Mononuclear cell (primary cell): ENCODE measurements around the gene LPCAT4. TPM values are rescaled to one million over a fixed set of nuclear protein-coding genes. Genes with fewer than 3 reads are reported as not detected.

Experiments used
- total RNA-seq: library from RNA; depleted of rRNA; stranded (reverse); fragments of >200 nt; gene quantifications from one replicate; pipeline ENCODE4 v1.2.3, GENCODE V29; 2012

LPCAT4 gene
- total RNA-seq, 1 donor = 9.2 TPM

Other genes starting within 250 kb of the LPCAT4 start
- gene KATNBL1, start 157.1 kb downstream of the LPCAT4 start, total RNA-seq = 12.0 TPM
- gene EMC4, start 142.2 kb downstream of the LPCAT4 start, total RNA-seq = 43.6 TPM
- gene SLC12A6, start 29.4 kb downstream of the LPCAT4 start, total RNA-seq = 87.5 TPM
- gene NOP10, start 24.1 kb downstream of the LPCAT4 start, total RNA-seq = 112 TPM
- not detected for gene NUTM1, start 23.9 kb downstream of the LPCAT4 start, total RNA-seq
- 59.4 TPM for gene GOLGA8A, start 70.6 kb upstream of the LPCAT4 start, total RNA-seq
- gene GOLGA8B, start 216.5 kb upstream of the LPCAT4 start, total RNA-seq = 186 TPM